Ramos (cell line): ENCODE data around the gene GTPBP10.
"Not testable (repeated sequence)": the region's sequence is repeated elsewhere in the genome, so short reads cannot be mapped to it uniquely, and the experiment has no call there.

Experiments
- in situ Hi-C: fragments of 300-500 bp; cut with MboI; formaldehyde crosslinking; loops from one replicate; pipeline ENCODE4 v1.14.3; 2022; ENCODE audit warnings: low sequenced_read_pairs; ENCODE audit not compliant: unreplicated experiment

GTPBP10 gene

GRCh38 chr7:90346336-90347125 is at the start of gene GTPBP10:
Gene GTPBP10 (plus strand): TSS chr7:90346716. CDS start chr7:90346742, 26 bp downstream.
- in situ Hi-C loops = no loop called here

GRCh38 chr7:90298145-90299038 is 48.1 kb upstream of the GTPBP10 start:
- in situ Hi-C loops = no loop called here

DNA sequence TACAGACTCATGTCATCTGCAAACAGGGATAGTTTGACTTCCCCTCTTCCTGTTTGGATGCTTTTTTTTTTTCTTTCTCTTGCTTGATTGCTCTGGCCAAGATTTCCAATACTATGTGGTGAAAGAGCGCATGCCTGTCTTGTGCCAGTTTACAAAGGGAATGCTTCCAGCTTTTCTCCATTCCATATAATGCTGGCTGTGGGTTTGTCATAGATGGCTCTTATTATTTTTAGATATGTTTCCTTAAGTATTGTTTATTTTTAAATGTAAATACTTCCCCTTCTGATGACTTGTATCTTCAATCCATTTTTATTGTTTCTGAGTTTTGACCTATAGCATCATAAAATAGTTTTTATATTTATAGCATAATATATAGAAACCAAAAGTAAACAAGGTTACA is 43.3 kb upstream of the GTPBP10 start:
- in situ Hi-C loops = no loop called here

GRCh38 chr7:90309872-90310271 is 36.6 kb upstream of the GTPBP10 start:
- in situ Hi-C loops = no loop called here

DNA sequence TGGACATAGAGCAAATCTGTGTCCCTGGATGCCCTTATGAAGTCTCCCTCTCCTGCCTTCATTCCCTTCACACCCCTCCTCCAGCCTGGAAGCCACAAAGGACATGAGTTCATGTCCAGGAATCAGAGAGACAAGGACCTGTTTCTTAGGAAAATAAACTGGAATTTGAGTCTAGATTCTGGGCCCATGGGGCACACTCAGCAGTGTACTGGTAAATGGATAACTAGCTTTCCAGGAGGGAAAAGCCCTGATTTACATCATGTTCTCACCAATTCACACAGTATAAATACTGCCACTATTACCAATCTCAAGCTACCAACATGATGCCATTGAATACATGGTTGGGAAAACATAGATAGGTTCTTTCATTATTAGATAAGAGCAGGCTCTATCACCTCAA is 35.3 kb upstream of the GTPBP10 start:
- in situ Hi-C loops = no loop called here

DNA sequence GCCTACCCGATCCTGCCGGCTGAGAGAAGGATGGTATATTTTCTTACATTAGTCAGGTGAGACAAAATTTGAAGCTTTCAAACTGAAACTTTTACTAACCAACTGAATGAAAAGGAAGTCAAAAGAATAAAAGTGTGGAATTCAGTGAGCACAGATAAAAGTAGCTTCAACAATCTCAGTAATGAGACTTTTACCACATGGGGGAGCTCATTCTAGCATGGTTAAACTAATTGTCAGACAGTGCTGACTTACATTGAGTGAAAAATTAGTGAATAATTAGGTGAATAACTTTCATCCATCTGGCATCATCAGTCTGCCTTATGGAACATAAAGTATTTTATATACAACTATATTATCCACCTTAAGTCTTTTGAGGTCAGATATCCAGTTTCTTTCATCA is 33.8 kb upstream of the GTPBP10 start:
- in situ Hi-C loops = no loop called here

- in situ Hi-C loops = no loop called here
Observed at GRCh38 chr7:90313907-90314306, 32.6 kb upstream of the GTPBP10 start.

- in situ Hi-C loops = no loop called here
Observed at GRCh38 chr7:90320014-90320413, 26.5 kb upstream of the GTPBP10 start.

DNA sequence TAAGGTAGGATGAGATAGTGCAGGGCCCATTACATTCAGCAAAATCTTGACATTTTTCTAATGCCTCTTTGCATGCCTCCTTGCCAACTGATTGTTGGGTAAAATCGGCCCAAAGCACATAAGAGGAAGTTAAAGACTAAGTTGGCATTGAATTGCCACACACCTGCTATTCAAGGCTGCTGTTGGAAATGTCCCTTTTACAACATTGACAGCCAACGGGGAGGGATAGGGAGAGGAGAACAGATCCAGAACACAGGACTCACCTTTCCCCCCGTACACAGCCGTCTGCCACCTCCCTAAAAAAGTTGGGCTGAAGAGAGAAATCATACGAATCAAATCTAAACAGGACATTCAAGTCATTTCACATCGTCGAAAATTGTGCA is 26.1 kb upstream of the GTPBP10 start:
- in situ Hi-C loops = no loop called here

GRCh38 chr7:90320801-90321494 is 25.6 kb upstream of the GTPBP10 start, which contains the start of gene FAM237B:
Gene FAM237B (minus strand): TSS chr7:90321304. CDS start chr7:90319748, 1,556 bp downstream.
- in situ Hi-C loops = no loop called here

- in situ Hi-C loops = no loop called here
Observed at GRCh38 chr7:90322837-90323236, 23.7 kb upstream of the GTPBP10 start.

- in situ Hi-C loops = no loop called here
Observed at GRCh38 chr7:90326500-90326899, 20.0 kb upstream of the GTPBP10 start.

DNA sequence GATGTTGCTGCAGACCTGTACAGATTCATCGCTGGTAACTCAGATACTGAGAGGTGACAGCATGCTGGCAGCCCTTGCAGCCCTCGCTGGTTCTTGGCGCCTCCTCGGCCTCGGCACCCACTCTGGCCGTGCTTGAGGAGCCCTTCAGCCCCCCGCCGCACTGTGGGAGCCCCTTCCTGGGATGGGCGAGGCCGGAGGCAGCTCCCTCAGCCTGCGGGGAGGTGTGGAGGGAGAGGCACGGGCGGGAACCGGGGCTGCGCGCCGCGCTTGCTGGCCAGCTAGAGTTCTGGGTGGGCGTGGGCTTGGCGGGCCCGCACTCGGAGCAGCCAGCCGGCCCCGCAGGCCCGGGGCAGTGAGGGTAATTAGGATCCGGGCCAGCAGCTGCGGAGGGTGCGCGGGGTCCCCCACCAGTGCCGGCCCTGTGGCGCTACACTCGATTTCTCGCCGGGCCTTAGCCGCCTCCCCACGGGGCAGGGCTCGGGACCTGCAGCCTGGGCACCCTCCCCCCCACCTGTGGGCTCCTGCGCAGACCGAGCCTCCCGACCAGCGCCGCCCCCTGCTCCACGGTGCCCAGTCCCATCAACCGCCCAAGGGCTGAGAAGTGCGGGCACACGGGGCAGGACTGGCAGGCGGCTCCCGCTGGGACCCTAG is 12.2 kb upstream of the GTPBP10 start:
- in situ Hi-C loops = no loop called here

- in situ Hi-C loops = not testable (repeated sequence)
Observed at GRCh38 chr7:90334926-90335325, 11.6 kb upstream of the GTPBP10 start.

DNA sequence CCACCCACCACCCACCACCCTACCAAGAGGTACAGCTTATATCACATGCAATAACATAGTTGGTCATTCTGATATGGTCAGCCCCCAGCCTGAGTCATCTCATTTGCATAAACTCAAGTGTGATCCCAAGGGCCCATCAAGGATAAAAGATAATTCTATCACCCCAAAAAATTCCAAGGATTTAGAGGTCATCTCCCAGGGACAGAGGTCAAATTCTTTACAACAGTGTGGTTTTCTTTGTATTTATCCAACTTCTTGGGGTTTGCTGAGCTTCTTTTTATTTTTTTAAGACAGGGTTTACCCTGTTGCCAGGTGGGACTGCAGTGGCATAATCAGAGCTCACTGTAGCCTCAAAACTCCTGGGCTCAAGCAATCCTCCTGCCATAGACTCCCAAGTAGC is 9.4 kb upstream of the GTPBP10 start:
- in situ Hi-C loops = no loop called here

DNA sequence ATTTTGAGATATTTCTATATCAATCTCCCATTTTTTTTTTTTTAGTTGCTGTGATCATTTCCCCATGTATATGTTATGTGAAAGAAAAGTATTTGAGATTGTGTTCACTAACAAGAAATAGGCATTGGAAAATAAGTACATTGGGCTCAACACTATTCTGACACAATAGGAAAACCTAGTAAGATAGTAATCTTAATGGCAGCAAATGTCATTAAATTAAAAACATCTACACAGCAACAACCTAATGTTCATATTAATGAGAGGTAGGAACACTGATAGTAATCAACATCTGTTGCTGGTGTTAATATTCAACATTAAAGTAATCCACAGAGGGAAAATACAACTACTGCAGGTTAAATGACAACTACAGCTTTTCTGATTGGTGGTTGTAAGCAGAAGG is 1.5 kb upstream of the GTPBP10 start:
- in situ Hi-C loops = no loop called here

DNA sequence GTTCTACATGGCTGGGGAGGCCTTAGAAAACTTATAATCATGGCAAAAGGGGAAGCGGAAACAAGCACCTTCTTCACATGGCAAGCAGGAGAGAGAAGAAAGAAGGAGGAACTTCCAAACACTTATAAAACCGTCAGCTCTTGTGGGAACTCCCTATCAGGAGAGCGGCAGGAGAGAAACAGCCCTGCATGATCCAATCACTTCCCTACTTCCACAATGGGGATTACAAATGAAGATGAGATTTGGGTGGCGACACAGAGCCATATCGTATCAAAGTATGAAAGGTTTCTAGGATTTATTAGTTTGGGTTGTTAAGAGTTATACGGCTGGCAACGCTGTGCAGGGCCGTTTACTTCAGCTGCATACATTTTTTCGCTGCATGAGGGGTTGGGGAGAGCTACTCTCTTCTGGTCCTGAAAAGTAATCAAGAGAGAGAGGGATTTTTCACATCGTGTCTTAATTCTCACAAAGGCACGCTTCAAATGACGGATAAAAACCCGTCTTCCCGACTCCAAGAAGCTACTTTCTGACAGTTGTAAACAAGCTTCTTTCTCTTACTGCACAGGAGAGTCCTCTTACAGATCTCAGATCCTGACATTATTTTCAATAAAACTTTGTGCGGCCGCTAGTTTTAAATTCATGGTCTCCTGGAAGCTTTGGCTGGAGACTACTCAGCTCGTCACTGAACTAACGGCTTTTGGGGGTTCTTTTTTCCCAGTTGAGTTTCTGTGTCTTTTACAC is 751 bp upstream of the GTPBP10 start:
- in situ Hi-C loops = no loop called here

DNA sequence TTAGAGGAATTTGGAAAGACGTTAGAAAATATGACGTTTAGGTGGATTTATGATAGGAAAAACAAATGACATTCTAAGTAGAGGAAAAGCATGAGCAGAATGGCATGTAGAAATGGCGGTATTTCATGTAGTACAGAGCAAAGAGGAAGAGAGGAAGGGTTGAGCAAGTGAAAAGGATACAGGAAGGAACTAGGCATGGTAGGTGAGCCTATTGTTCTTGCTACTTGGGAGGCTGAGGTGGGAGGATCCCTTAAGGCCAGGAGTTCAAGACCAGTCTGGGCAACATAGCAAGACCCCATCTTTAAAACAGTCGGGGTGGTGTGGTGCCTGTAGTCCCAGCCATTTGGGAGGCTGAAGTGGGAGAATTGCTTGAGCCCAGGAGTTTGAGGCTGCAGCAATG is 1.2 kb downstream of the GTPBP10 start:
- in situ Hi-C loops = no loop called here

- in situ Hi-C loops = no loop called here
Observed at GRCh38 chr7:90349305-90349704, 2.8 kb downstream of the GTPBP10 start.

DNA sequence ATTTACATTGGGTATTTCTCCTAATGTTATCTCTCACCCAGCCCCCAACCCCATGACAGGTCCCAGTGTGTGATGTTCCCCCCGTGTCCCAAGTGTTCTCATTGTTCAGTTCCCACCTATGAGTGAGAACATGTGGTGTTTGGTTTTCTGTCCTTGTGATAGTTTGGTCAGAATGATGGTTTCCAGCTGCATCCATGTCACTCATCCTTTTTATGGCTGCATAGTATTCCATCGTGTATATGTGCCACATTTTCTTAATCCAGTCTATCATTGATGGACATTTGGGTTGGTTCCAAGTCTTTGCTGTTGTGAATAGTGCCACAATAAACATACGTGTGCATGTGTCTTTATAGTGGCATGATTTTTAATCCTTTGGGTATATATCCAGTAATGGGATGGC is 3.5 kb downstream of the GTPBP10 start:
- in situ Hi-C loops = not testable (repeated sequence)
